ENCODE measurements around the gene ISOC2. TPM values are rescaled to one million over a fixed set of nuclear protein-coding genes. Genes with fewer than 3 reads are reported as not detected.
A peak's percentile ranks its signal among the peaks of the same experiment; 100 is the strongest.

ISOC2 gene
- total and polyA plus RNA-seq, 9 of the 15 experiments (the other 6 are each of a cell fraction or from before 2014, with no cell fraction given): 1.2 to 229 (median 58.3) TPM

GRCh38 chr19:55451965-55452748, 9.3 kb downstream of the ISOC2 start (continued):
- TF ChIP-seq PATZ1 (CRISPR knock-in tag; IDR thresholded peaks at IDR 0.05; ENCODE audit: borderline replicate concordance) (no peak), TFE3 (CRISPR knock-in tag; IDR thresholded peaks at IDR 0.05) (no peak), TEAD4 (IDR thresholded peaks at IDR 0.05; ENCODE audit: low read length) (no peak), TEAD4 (CRISPR knock-in tag; IDR thresholded peaks at IDR 0.05; ENCODE audit: borderline replicate concordance) (no peak), PRDM10 (IDR thresholded peaks at IDR 0.05; ENCODE audit: partially characterized antibody) (no peak), ATF6 (CRISPR knock-in tag; IDR thresholded peaks at IDR 0.05) (no peak), TCF7 (IDR thresholded peaks at IDR 0.05; ENCODE audit: borderline replicate concordance) (no peak), MTA1 (IDR thresholded peaks at IDR 0.05; ENCODE audit: borderline replicate concordance) (no peak), TARDBP (IDR thresholded peaks at IDR 0.05) (no peak), POLR2B (IDR thresholded peaks at IDR 0.05; ENCODE audit: low read depth, partially characterized antibody) (peak; percentile 20), MAZ (CRISPR knock-in tag; conservative IDR thresholded peaks at IDR 0.05 in 1 of 2, IDR thresholded peaks at IDR 0.05 in 1 of 2) (no peak), SMARCC2 (IDR thresholded peaks at IDR 0.05; ENCODE audit: low read depth) (no peak), STAT6 (CRISPR knock-in tag; IDR thresholded peaks at IDR 0.05) (no peak), BRD4 (IDR thresholded peaks at IDR 0.05) (no peak), ZBTB7A (IDR thresholded peaks at IDR 0.05; ENCODE audit: borderline replicate concordance, control insufficient read depth, low read depth, low read length) (peak; percentile 85)
